Kidney epithelial cell (primary cell): ENCODE data around the gene SOX1. TPM values are rescaled to one million over a fixed set of nuclear protein-coding genes. Genes with fewer than 3 reads are reported as not detected.

Source experiments
- DNase-seq: peaks from one replicate; pipeline ENCODE4 v3.0.0-alpha.2; 2010; ENCODE audit warnings: low read depth
- H3K27me3 ChIP-seq: 2 replicates; pipeline ENCODE4 v1.6.0; 2011; ENCODE audit warnings: low read length; ENCODE audit not compliant: control insufficient read depth, insufficient read depth
- H3K36me3 ChIP-seq: 2 replicates; pipeline ENCODE4 v1.5.1; 2011; ENCODE audit warnings: low read length; ENCODE audit not compliant: control insufficient read depth, insufficient read depth
- H3K4me3 ChIP-seq: 2 replicates; pipeline ENCODE4 v1.5.1; 2011; ENCODE audit warnings: low read depth, mild to moderate bottlenecking, control low read depth, low read length
- total RNA-seq: library from RNA; depleted of rRNA; stranded (reverse); fragments of >200 nt; gene quantifications from 2 replicates; pipeline ENCODE4 v1.2.3, GENCODE V29; 2015
- TF ChIP-seq, protein P1 (sequence below): IDR thresholded peaks from 2 replicates; pipeline ENCODE4 v1.5.1; 2011; ENCODE audit warnings: mild to moderate bottlenecking, moderate library complexity, low read length, control low read depth, inconsistent platforms; ENCODE audit not compliant: insufficient read depth, poor library complexity, severe bottlenecking

Gene SOX1
- total RNA-seq, 1 donor from 2014 or later, result not detected

- H3K27me3 ChIP-seq, result peaks cover 61% of the 10 kb centered on the region
Observed at GRCh38 chr13:112053167-112053743, 13.7 kb upstream of the SOX1 start.

GRCh38 chr13:112053744-112054615 lies 13.0 kb upstream of the SOX1 start:
- Histone ChIP-seq H3K27me3 (peaks cover 68% of the 10 kb centered on the region), H3K4me3 (no peak overlapping the region), H3K36me3 (no peaks in the 10 kb centered on the region)
- no peak for DNase-seq
- TF ChIP-seq, protein P1, sequence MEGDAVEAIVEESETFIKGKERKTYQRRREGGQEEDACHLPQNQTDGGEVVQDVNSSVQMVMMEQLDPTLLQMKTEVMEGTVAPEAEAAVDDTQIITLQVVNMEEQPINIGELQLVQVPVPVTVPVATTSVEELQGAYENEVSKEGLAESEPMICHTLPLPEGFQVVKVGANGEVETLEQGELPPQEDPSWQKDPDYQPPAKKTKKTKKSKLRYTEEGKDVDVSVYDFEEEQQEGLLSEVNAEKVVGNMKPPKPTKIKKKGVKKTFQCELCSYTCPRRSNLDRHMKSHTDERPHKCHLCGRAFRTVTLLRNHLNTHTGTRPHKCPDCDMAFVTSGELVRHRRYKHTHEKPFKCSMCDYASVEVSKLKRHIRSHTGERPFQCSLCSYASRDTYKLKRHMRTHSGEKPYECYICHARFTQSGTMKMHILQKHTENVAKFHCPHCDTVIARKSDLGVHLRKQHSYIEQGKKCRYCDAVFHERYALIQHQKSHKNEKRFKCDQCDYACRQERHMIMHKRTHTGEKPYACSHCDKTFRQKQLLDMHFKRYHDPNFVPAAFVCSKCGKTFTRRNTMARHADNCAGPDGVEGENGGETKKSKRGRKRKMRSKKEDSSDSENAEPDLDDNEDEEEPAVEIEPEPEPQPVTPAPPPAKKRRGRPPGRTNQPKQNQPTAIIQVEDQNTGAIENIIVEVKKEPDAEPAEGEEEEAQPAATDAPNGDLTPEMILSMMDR, result no peak

More at GRCh38 chr13:112053167-112053743, 13.7 kb upstream of the SOX1 start:
- Histone ChIP-seq H3K36me3 (no peaks in the 10 kb centered on the region), H3K4me3 (no peak overlapping the region)
- TF ChIP-seq, protein P1, result no peak
- no peak for DNase-seq

DNA sequence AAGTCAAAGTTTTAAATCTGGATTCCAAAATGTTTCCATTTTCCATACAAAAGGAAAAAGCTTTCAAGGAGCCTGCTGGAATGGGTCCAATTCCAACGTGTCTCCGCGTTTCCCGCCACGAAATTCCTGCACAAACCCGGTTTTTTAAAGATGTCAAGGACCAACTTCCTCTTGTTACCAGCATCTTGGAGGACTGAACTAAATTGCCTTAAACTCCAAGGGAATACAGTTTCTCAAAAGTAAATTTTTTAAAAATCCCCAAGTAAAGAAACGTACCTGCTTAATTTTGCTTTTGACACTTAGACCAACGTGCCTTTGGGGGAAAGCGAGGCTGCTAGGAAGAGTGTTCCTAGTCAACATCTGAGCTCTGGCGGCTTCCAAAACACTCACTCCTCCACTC lies 12.3 kb upstream of the SOX1 start:
- H3K36me3 ChIP-seq, result no peaks in the 10 kb centered on the region
- no peak for DNase-seq
- H3K4me3 ChIP-seq, result no peak overlapping the region
- TF ChIP-seq, protein P1, result no peak
- H3K27me3 ChIP-seq, result peaks cover 75% of the 10 kb centered on the region

- TF ChIP-seq, protein P1, result no peak
- H3K36me3 ChIP-seq, result no peaks in the 10 kb centered on the region
- H3K27me3 ChIP-seq, result peaks cover 81% of the 10 kb centered on the region
- no peak overlapping the region for H3K4me3 ChIP-seq
- no peak for DNase-seq
Observed at GRCh38 chr13:112055036-112055914, 11.7 kb upstream of the SOX1 start.

DNA sequence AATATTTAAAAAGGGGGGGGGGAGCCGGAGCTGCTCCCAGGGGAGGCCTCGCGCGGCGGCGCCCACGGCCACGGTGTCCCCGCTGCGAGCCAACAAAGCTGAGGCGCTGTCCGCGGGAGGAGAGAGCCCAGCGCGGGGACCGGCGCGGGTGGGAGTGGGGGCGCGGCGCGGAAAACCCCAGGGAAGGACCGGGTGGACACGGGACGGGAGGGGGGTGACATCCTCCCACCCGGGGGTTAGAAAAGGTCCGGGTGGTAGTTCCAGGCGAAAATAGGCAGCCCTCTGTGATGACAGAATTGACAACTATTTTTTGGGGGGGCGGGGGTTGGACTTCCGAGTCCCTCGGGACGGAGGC lies 11.1 kb upstream of the SOX1 start:
- Histone ChIP-seq H3K4me3 (no peak overlapping the region), H3K36me3 (no peaks in the 10 kb centered on the region), H3K27me3 (peaks cover 83% of the 10 kb centered on the region)
- TF ChIP-seq, protein P1, result no peak
- DNase-seq, result no peak
